HepG2 (cell line): ENCODE results near the gene HOXA6. TPM values are rescaled to one million over a fixed set of nuclear protein-coding genes. Genes with fewer than 3 reads are reported as not detected.

Source experiments
- CEBPG ChIP-seq: IDR thresholded peaks from 2 replicates; pipeline ENCODE4 v1.6.1; 2016
- HMGA1 ChIP-seq: sonication (generic); formaldehyde crosslinking; conservative IDR thresholded peaks from 2 replicates; pipeline ENCODE4 v1.4.0; 2020; ENCODE audit warnings: missing genetic modification reagents
- KDM5B ChIP-seq: sonication (generic); formaldehyde crosslinking; IDR thresholded peaks from 2 replicates; pipeline ENCODE4 v1.4.0; 2020; ENCODE audit warnings: missing genetic modification reagents, mild to moderate bottlenecking, borderline replicate concordance
- RAD51 ChIP-seq: fragments of 450-650 bp; IDR thresholded peaks from 2 replicates; pipeline ENCODE4 v1.6.1; 2016; ENCODE audit warnings: borderline replicate concordance
- SIN3A ChIP-seq: IDR thresholded peaks from 2 replicates; pipeline ENCODE4 v1.6.1; 2011; ENCODE audit warnings: low read depth, mild to moderate bottlenecking, control low read depth, low read length, borderline replicate concordance
- TCF12 ChIP-seq, 2 experiments: fragments of 450-650 bp in 1 of 2; sonication (generic) in 1 of 2; formaldehyde crosslinking in 1 of 2; IDR thresholded peaks; 2 replicates each; pipeline versions ENCODE4 v1.6.1 to v1.8.0; 2017 to 2022; ENCODE audit warnings: antibody characterized with exemption in 1 of 2, mild to moderate bottlenecking in 1 of 2, missing genetic modification reagents in 1 of 2, moderate library complexity in 1 of 2
- UBTF ChIP-seq: sonication (generic); formaldehyde crosslinking; IDR thresholded peaks from 2 replicates; pipeline ENCODE4 v1.4.0; 2020; ENCODE audit warnings: mild to moderate bottlenecking, missing genetic modification reagents
- ZNF24 ChIP-seq: fragments of 450-650 bp; IDR thresholded peaks from 2 replicates; pipeline ENCODE4 v1.6.1; 2017; ENCODE audit warnings: antibody characterized with exemption, mild to moderate bottlenecking
- ZNF441 ChIP-seq: sonication (generic); formaldehyde crosslinking; IDR thresholded peaks from 2 replicates; pipeline ENCODE4 v1.7.0; 2021; ENCODE audit warnings: missing genetic modification reagents, borderline replicate concordance
- ZNF558 ChIP-seq: sonication (generic); formaldehyde crosslinking; IDR thresholded peaks from 2 replicates; pipeline ENCODE4 v1.9.0; 2022; ENCODE audit warnings: mild to moderate bottlenecking, missing genetic modification reagents, borderline replicate concordance
- ZNF629 ChIP-seq: sonication (generic); formaldehyde crosslinking; conservative IDR thresholded peaks from 2 replicates; pipeline ENCODE4 v1.5.0; 2020; ENCODE audit warnings: missing genetic modification reagents
- ZNF775 ChIP-seq: sonication (generic); formaldehyde crosslinking; IDR thresholded peaks from 2 replicates; pipeline ENCODE4 v1.4.0; 2020; ENCODE audit warnings: missing genetic modification reagents, mild to moderate bottlenecking, moderate library complexity, borderline replicate concordance
- ZNF878 ChIP-seq: sonication (generic); formaldehyde crosslinking; IDR thresholded peaks from 2 replicates; pipeline ENCODE4 v1.8.1; 2023; ENCODE audit warnings: mild to moderate bottlenecking, missing genetic modification reagents, moderate library complexity
- polyA plus RNA-seq, 8 experiments: library from polyadenylated mRNA; depleted of rRNA in 3 of 8; stranded (reverse) in 7 of 8; unstranded in 1 of 8; fragments of >200 nt; fragmentation: Illumina TruSeq in 4 of 8; extraction: Trizol in 4 of 8; gene quantifications; 2 replicates each; pipeline versions ENCODE4 v1.2.1 to v1.2.3, GENCODE V29; 2011 to 2016; ENCODE audit warnings: low read depth in 4 of 8, missing spikeins in 1 of 8, mixed read lengths in 1 of 8; ENCODE audit not compliant: insufficient read depth in 1 of 8
- total RNA-seq, 5 experiments: library from RNA; depleted of rRNA; stranded (reverse); fragments of >200 nt; fragmentation: Illumina TruSeq; extraction: Trizol; gene quantifications; 2 replicates each; pipeline ENCODE4 v1.2.3, GENCODE V29; 2016; ENCODE audit warnings: low read depth in 1 of 5
- TF ChIP-seq, protein P1 (sequence below): sonication (generic); formaldehyde crosslinking; IDR thresholded peaks from 2 replicates; pipeline ENCODE4 v1.5.0; 2020; ENCODE audit warnings: missing genetic modification reagents, mild to moderate bottlenecking, borderline replicate concordance
- TF ChIP-seq, protein P2 (sequence below), 2 experiments: sonication (generic) in 1 of 2; formaldehyde crosslinking in 1 of 2; IDR thresholded peaks; 2 replicates each; pipeline versions ENCODE4 v1.6.1 to v1.9.0; 2014 to 2022; ENCODE audit warnings: antibody characterized with exemption in 1 of 2, borderline replicate concordance in 1 of 2, inconsistent platforms in 1 of 2, low read depth in 1 of 2, missing genetic modification reagents in 1 of 2
- TF ChIP-seq, protein P3 (sequence below): sonication (generic); formaldehyde crosslinking; IDR thresholded peaks from 2 replicates; pipeline ENCODE4 v1.5.0; 2020; ENCODE audit warnings: missing genetic modification reagents

HOXA6 gene
- total and polyA plus RNA-seq, 2 of the 13 experiments (the other 11 are each of a cell fraction or from before 2014, with no cell fraction given) = 1.3 to 1.5 TPM

DNA sequence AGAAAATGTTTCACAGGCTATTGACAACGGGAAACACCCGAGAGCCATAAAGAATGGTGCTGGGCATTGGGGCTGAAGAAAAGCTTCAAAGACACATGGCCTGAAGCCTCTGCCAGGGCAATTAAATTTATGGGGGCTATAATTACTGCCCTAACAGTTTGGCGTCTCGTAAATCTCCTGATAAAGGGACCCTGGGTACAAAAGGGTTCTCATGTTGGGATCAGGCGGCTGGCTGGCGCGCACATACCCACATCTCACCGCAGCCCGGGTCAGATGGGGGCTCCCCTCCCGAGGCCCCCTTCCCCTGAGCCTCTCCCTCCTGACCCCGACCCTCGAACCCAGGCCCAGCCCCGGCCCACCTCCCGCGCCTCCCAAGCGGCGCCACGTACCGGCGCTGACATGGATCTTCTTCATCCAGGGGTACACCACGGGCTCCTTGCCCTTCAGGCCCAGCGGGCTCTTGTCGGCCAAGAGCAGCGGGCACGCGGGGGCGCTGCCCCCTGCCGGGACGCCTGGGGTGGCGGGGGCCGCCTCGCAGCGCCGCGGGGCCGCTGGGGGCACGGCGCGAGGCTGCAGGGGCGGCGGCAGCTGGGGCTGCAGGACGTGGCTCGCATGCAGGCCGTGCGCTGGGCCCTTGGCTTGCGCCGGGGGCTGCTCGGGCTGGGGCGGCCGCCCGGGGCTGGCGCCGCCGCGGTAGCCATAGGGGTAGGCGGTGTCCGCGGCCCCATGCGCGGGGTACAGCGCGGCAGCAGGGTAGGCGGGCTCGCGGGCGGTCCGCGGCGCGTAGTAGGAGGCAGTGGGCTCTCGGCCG, 17.6 kb downstream of the HOXA6 start (continued):
- TF ChIP-seq KDM5B (CRISPR knock-in tag) = 0 out of 2 replicates have a peak, but pooled peaks have one; percentile 11
- no peak for TF ChIP-seq SIN3A
- TF ChIP-seq, protein P1, sequence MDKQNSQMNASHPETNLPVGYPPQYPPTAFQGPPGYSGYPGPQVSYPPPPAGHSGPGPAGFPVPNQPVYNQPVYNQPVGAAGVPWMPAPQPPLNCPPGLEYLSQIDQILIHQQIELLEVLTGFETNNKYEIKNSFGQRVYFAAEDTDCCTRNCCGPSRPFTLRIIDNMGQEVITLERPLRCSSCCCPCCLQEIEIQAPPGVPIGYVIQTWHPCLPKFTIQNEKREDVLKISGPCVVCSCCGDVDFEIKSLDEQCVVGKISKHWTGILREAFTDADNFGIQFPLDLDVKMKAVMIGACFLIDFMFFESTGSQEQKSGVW (CRISPR knock-in tag) = no peak
- no peak for TF ChIP-seq ZNF878 (CRISPR knock-in tag)
- TF ChIP-seq ZNF441 (CRISPR knock-in tag) = peak; percentile 18; the same call in 1 of the 2 replicates
- TF ChIP-seq HMGA1 (CRISPR knock-in tag) = no peak
- no peak for TF ChIP-seq ZNF775 (CRISPR knock-in tag)
- TF ChIP-seq, protein P2, sequence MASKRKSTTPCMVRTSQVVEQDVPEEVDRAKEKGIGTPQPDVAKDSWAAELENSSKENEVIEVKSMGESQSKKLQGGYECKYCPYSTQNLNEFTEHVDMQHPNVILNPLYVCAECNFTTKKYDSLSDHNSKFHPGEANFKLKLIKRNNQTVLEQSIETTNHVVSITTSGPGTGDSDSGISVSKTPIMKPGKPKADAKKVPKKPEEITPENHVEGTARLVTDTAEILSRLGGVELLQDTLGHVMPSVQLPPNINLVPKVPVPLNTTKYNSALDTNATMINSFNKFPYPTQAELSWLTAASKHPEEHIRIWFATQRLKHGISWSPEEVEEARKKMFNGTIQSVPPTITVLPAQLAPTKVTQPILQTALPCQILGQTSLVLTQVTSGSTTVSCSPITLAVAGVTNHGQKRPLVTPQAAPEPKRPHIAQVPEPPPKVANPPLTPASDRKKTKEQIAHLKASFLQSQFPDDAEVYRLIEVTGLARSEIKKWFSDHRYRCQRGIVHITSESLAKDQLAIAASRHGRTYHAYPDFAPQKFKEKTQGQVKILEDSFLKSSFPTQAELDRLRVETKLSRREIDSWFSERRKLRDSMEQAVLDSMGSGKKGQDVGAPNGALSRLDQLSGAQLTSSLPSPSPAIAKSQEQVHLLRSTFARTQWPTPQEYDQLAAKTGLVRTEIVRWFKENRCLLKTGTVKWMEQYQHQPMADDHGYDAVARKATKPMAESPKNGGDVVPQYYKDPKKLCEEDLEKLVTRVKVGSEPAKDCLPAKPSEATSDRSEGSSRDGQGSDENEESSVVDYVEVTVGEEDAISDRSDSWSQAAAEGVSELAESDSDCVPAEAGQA (IDR thresholded peaks at IDR 0.05; ENCODE audit: low read depth) = no peak
- TF ChIP-seq, protein P2 (CRISPR knock-in tag; IDR thresholded peaks at IDR 0.05; ENCODE audit: borderline replicate concordance) = no peak
- TF ChIP-seq, protein P3, sequence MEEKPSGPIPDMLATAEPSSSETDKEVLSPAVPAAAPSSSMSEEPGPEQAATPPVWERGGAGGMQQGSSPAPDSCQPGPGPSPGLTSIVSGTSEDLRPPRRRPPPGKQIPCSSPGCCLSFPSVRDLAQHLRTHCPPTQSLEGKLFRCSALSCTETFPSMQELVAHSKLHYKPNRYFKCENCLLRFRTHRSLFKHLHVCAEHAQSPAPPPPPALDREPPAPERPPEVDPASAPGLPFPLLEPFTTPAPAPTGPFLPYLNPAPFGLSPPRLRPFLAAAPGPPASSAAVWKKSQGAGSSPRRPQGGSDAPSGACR (CRISPR knock-in tag) = no peak
- TF ChIP-seq ZNF558 (CRISPR knock-in tag) = 0 out of 2 replicates have a peak, but pooled peaks have one; percentile 1
- TF ChIP-seq TCF12 (IDR thresholded peaks at IDR 0.05) = no peak
- TF ChIP-seq TCF12 (CRISPR knock-in tag; IDR thresholded peaks at IDR 0.05) = no peak
- no peak for TF ChIP-seq ZNF24
- no peak for TF ChIP-seq CEBPG (CRISPR knock-in tag)
- TF ChIP-seq RAD51 = no peak
- no peak for TF ChIP-seq ZNF629 (CRISPR knock-in tag)
- peak; percentile 79 for TF ChIP-seq UBTF (CRISPR knock-in tag)
